ENCODE results near the gene RAD51B.

DNA sequence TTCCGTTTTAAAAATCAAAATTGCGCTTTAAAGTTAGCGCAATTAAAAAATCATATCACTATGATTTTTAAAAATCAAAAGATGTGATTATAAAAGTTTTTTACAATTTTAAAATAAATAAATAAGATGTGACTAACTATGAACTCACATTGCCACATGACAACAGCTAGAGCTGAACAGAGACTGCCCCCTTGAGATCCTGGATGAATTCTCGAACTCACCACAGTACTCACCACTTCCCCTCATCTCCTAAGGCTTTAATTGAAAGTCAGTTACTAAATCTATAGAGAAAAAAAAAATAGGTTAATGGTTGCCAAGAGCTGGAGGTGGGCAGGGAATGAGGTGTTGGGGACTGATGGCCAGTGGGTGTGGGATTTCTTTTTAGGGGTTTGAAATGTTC is 589.1 kb downstream of the RAD51B start:
- TF ChIP-seq CTCF (optimal IDR thresholded peaks at IDR 0.05 in 1 of 3, IDR thresholded peaks at IDR 0.05 in 1 of 3, conservative IDR thresholded peaks at IDR 0.05 in 1 of 3; ENCODE audit: extremely low read depth in 1 of 3, insufficient read depth in 2 of 3, low read length in 3 of 3) (peak in 1 of 3 experiments; percentile 25), EZH2 (IDR thresholded peaks at IDR 0.05; ENCODE audit: low read length) (no peak)

Data from keratinocyte (primary cell).